GM12801 (cell line): ENCODE measurements around the gene UBE4B.

Experiments
- TF ChIP-seq, protein P1 (sequence below): IDR thresholded peaks from one replicate; pipeline ENCODE4 v1.5.1; 2011; ENCODE audit warnings: control low read depth; ENCODE audit not compliant: insufficient read length; ENCODE audit errors: extremely low read depth

The UBE4B gene

DNA sequence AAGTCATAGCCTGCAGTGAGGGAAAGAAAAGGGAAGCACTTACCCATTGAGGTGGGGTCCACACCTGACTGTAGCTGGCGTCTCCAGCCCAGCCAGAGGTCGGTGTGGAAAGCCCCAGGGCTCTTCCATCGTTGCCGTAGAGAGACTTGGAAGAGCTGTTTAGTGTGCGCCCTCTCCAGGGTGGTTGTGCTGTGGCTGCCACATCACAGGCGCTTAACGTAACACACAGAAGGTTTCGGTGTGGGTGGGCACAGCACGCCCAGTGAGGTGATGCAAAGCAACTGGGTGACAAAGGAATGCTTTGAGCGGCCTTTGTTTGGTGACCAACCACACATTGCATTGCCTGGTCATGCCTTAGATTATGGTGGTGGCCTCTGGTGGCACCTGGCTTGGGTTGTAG lies 140.8 kb downstream of the UBE4B start:
- TF ChIP-seq, protein P1, sequence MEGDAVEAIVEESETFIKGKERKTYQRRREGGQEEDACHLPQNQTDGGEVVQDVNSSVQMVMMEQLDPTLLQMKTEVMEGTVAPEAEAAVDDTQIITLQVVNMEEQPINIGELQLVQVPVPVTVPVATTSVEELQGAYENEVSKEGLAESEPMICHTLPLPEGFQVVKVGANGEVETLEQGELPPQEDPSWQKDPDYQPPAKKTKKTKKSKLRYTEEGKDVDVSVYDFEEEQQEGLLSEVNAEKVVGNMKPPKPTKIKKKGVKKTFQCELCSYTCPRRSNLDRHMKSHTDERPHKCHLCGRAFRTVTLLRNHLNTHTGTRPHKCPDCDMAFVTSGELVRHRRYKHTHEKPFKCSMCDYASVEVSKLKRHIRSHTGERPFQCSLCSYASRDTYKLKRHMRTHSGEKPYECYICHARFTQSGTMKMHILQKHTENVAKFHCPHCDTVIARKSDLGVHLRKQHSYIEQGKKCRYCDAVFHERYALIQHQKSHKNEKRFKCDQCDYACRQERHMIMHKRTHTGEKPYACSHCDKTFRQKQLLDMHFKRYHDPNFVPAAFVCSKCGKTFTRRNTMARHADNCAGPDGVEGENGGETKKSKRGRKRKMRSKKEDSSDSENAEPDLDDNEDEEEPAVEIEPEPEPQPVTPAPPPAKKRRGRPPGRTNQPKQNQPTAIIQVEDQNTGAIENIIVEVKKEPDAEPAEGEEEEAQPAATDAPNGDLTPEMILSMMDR: no peak

DNA sequence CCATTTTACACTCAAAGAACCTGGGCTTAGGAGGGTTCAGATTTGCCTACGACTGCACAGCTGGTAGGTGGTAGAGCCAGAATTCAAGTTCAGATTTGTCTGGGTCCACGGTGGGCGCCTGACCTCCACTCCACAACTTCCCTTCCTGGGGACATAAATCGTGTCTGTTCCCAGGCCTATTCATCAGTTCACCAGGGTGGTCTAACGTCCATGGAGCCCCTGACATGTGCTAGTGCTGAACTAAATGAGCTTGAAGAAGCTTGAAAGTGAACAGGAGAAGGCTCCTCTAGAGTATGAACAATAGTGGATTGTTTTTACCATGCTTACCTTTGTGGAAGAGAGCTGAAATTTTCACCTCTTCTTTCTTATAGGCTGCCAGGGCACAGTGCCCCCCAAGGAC lies 145.1 kb downstream of the UBE4B start:
- TF ChIP-seq, protein P1: no peak

DNA sequence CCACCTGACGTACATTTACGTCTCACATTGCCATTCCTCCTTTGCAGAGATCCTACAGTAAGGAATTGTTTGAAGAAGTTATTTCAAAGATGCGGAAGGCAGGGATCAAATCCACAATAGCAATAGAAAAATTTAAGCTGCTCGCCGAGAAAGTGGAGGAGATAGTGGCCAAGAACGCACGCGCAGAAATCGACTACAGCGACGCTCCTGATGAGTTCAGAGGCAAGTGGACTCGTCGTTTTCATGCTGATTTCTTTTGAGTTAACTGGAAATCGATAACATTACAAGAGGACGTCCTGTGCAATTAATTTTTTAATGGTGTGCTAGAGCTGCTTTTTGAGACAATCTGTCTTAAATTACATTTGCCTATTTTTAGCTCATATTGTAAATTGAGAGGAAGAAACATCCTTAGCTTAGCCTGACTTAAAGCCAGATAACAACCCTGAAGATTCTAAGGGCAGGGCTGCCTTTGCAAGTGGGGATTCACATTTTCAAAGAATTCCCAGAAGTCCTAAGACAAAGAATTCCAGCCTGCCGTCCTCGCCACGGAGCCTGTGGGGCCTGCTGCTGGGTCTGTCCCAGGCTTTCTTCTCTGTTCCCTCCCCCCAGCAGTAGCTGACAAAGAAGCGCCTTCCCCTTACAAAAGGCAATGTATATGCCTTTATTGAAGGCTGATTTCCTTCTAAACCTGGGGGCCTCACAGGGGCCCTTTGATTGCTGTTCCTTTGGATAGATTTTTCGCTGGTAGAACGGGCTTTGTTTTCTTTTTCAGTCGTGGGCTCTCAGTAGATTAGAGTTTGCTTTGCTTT lies 146.0 kb downstream of the UBE4B start:
- TF ChIP-seq, protein P1: no peak

DNA sequence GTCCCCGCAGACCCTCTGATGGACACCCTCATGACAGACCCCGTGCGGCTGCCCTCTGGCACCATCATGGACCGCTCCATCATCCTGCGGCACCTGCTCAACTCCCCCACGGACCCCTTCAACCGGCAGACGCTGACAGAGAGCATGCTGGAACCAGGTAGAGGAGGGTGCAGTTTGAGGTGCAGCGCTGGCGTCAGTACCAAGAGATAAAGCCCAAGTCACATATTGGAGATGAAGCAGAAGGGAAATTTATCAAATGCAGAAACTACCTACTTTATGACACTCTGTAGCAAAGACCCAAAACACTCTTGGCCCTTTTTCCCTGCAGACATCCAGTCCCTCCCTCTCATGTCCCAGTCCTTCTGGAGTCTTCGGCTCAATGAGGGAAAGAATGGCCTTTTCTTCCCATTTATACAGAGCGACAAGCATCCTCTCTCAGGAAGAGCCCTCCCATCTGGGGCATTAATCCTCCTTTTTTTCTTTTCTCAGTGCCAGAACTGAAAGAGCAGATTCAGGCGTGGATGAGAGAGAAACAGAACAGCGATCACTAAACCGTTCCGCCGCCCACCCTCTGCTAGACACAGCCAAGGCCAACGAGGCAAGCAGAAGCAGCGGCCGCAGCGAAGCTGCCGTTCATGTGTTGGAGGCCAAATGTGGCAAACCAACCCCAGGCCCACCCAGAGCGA lies 146.8 kb downstream of the UBE4B start:
- TF ChIP-seq, protein P1: no peak

DNA sequence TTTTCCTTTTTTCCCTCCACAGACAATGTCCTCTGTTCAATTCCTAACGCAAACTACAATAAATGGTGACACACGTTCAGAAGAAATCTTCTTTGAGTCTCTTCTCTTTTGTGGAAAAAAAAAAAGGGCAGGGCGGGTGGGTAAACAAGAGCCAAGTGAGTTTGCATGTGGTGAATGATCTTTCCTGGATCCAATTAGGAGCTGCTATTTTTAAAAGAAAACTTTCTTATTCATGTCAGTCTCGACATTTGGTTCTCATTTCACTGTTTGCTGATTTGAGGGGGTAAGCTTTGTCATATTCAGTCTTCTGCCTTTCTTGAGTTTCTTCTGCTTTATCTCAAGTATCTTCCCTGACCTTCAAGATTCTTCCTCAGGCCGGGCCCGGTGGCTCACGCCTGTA lies 148.4 kb downstream of the UBE4B start:
- TF ChIP-seq, protein P1: no peak

DNA sequence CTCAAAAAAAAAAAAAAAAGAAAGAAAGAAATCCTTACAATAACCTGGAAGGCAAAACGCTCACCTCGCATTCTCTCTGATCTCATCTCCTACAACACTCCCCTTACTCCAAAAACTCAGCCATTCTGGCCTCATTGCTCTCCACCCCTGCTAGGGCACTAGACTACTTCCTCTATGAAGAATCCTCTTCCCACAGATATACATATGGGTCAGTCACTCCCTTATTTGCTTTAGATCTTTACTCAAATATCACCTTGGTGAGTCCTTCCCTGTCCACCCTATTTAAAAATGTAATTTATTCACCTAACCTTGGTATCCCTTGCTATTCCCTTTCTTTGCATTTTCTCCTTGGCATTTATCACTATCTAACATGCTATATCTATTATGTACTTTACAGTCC lies 153.0 kb downstream of the UBE4B start:
- TF ChIP-seq, protein P1: no peak

DNA sequence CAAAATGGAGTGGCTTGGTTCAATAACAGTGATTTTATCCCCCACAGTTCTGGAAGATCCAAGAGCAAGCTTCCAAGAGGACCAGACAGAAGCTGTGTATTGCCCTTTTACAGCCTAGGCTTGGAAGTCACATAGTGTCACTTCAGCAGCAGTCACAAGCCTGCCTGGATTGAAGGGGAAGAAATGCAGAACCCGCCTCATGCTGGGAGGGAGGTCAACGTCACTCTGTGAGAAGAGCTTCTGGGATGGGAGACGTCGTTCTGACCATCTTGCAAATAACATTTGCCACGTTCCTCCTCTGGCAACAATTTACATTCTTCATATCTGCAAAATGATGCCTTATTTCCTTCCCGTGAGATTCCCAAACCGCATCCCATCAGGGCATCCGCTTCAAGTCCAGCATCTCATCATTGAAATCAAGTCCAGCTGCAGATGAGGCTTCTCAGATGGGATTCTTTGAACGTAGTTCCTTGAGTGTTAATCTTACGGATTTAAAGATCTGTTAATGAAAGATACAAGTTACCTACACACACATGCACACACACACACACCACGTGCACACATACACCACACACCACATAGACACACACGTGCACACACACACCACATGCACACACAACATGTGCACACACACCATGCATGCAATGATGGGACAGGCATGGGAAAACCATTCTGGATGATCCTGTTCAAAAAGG lies 153.7 kb downstream of the UBE4B start:
- TF ChIP-seq, protein P1: no peak
